H4 (cell line): Measurements from ENCODE around the gene CD28. TPM values are rescaled to one million over a fixed set of nuclear protein-coding genes. Genes with fewer than 3 reads are reported as not detected.

ENCODE experiments used
- DNase-seq: peaks from one replicate; pipeline ENCODE4 v3.0.0-alpha.2; 2015; ENCODE audit warnings: low spot score
- total RNA-seq: library from RNA; depleted of rRNA; stranded (reverse); fragments of >200 nt; shearing (Covaris generic); gene quantifications from 2 replicates; pipeline ENCODE4 v1.2.3, GENCODE V29; 2014; rRNA removed

Gene CD28
- not detected in 2 replicates for total RNA-seq

GRCh38 chr2:203706403-203706802, at the start of gene CD28:
CD28 (plus strand) TSS chr2:203706639; CDS start chr2:203706697, 58 bp downstream.
- no peak for DNase-seq

- DNase-seq = no peak
Observed at GRCh38 chr2:203659331-203660049, 46.9 kb upstream of the CD28 start.

DNA sequence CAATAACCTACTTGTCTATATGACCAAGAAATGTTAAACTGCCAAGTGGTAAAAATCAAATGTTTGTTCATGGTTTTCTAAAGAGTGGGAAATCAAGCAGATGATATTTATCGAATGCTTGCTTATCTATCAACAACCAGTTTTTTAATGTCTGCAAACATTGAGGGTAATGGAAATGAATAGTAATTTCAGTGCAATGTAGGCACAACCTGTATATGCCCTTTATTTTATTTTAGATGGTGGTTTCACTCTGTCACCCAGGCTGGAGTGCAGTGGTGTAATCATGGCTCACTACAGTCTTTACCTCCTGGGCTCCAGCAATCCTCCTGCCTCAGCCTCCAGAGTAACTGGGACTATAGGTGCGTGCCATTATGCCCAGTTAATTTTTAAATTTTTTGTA, 46.0 kb upstream of the CD28 start:
- DNase-seq = no peak

GRCh38 chr2:203661279-203661908, 45.0 kb upstream of the CD28 start:
- DNase-seq = no peak

DNA sequence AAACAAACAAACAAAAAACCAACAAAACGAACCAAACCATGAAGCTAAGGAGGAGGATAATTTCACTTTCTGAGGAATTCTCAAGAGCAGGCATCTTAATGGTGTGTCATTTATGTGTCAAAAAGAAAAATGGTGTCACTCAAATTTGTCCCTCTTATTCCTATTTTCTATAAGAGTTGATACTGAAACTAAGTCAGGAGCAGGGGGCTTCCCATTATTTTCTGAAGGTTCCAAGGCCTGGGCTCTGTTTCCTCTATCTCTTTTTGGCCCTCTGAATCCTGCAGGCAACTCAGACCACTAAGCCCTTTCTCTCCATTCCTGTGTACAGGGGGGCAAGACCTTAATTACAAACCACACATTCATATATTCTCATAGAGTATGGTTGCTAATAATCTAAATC, 44.0 kb upstream of the CD28 start:
- no peak for DNase-seq

DNA sequence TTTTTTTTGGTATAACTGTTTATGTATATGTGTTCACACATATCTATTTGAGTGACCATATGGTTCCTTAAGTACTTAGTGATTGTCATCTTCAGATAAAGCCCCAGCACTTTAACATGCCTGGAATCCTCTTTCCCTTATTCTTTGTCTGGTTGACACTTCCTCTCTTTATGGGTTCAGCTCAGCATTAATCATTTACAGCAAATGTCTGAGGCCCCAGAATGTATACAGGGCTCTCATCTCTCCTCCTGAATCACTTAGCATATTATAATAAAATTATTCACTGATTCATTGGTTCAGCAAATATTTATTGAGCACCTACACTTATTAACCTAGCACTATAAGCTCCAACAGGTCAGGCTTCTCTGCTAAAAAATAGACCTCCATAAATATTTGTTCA, 43.5 kb upstream of the CD28 start:
- DNase-seq = no peak

DNA sequence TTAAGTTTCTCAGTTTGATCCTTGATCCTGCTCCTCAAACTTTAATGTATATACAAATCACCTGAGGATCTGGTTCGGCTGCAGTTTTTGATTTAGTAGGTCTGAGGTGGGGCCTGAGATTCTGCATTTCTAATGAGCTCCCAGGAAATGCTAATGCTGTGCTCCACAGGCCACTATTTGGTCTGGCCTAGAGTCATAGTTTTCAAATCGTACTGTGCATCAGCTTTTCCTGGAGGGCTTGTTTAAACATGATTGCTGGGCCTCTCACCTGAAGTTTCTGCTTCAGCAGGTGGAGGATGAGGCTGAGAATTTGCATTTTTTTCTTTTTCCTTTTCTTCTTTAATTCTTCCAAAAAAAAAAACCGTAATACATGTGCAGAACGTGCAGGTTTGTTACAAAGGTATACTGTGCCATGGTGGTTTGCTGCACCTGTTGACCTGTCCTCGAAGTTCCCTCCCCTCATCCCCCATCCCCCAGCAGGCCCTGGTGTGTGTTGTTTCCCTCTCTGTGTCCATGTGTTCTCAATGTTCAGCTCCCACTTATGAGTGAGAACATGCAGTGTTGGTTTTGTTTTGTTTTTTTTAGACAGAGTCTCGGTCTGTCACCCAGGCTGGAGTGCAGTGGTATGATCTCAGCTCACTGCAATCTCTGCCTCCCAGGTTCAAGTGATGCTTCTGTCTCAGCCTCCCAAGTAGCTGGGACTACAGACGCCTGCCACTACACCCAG, 42.2 kb upstream of the CD28 start:
- DNase-seq = no peak

DNA sequence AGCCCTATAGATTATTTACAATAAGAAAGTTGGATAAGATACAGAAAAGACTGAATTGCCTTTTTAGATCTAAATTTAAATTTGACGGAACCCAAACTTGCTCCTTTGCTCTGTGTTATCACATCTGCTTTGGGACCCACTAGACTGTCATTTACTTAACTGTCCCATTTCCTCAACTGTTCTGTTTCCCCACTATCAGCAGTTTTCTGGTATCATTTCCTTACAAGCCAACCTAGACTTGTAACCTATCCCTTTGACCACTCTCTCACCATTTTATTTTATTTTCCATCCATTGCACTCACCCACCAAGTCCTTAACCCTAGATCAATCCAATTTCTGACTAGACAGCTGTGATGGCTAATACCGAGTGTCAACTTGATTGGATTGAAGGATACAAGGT, 38.6 kb upstream of the CD28 start:
- no peak for DNase-seq

GRCh38 chr2:203669820-203670219, 36.6 kb upstream of the CD28 start:
- peak; percentile 75 for DNase-seq

DNA sequence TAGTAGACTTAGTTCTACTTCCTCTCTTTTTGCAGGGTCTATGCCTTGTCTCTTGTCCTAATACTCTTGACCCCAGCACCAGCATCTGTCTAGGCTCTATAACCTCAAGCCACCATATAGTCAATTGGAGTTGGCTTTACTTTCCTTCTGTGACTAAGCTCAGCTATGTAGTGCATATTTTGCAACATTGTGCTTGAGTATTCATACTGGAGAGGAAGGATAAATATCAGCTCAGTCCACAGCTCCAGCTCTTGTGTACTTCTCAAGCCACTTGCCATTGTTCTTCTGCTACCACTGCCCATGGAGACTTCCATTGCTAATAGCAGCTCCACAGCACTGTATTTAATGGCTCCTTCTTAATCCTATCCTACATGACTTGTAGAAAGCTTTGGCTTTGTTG, 35.5 kb upstream of the CD28 start:
- no peak for DNase-seq

DNA sequence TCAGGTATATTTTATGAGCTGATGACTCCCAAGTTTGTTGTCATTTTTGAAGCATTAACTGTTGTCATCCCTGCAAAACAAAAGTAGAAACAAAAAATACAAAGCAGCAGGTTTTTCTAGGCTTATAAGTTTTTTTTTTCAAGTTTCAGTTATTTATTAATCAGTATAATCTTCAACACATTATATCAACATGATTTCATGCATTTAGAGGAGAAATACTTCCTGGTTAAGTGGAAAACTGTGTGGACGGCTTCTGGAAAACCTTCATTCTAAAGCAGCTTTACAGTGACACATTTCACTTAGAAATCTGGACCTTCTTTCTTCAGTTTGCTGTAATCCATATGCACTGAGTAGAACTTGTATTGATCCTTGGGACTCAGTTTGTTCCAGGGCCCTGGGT, 34.6 kb upstream of the CD28 start:
- no peak for DNase-seq

DNA sequence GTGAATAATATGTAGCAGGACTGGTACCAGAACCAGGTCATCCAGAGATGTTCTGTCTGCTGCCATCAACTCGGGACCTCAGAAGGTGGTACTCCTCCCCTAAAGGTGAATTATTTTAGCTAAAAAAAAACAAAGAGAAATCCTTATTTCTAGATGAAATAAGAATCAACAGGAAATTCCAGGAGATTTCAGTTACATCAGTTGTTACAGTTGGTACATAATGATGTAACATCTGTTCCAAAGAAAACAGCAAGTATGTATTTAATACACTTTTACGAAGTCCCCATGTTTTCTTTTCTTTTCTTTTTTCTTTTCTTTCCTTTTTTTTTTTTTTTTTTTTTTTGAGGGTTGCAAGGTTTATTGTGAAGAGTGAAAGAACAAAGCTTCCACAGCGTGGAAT, 33.6 kb upstream of the CD28 start:
- no peak for DNase-seq

DNA sequence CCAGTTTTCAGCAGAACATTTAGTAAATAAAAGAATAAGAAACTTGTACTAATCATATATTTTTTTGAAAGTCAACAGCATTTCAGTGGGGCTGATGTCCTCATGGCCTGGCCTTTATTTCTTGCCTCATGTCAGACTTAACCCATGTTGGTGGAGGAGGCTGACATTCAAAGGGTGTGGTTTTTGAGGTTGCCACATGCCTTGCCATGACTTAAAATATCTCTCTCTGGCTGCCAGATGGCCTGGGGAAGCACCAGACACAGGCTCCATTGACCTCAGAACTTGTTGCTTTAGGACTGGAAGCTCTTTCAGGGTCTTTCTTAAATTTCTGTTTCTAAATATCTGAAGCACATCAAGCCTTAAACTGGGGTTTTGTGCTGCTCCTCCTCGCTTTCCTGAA, 32.5 kb upstream of the CD28 start:
- peak; percentile 47 for DNase-seq

- no peak for DNase-seq
Observed at GRCh38 chr2:203675086-203675485, 31.4 kb upstream of the CD28 start.

- no peak for DNase-seq
Observed at GRCh38 chr2:203678971-203679370, 27.5 kb upstream of the CD28 start.

GRCh38 chr2:203679401-203679800, 27.0 kb upstream of the CD28 start:
- DNase-seq = no peak

- DNase-seq = no peak
Observed at GRCh38 chr2:203681978-203682377, 24.5 kb upstream of the CD28 start.

GRCh38 chr2:203682688-203683130, 23.7 kb upstream of the CD28 start:
- peak; percentile 35 for DNase-seq

GRCh38 chr2:203683421-203683820, 23.0 kb upstream of the CD28 start:
- no peak for DNase-seq

- peak; percentile 25 for DNase-seq
Observed at GRCh38 chr2:203683932-203684556, 22.4 kb upstream of the CD28 start.

- peak; percentile 89 for DNase-seq
Observed at GRCh38 chr2:203685081-203685621, 21.3 kb upstream of the CD28 start.

DNA sequence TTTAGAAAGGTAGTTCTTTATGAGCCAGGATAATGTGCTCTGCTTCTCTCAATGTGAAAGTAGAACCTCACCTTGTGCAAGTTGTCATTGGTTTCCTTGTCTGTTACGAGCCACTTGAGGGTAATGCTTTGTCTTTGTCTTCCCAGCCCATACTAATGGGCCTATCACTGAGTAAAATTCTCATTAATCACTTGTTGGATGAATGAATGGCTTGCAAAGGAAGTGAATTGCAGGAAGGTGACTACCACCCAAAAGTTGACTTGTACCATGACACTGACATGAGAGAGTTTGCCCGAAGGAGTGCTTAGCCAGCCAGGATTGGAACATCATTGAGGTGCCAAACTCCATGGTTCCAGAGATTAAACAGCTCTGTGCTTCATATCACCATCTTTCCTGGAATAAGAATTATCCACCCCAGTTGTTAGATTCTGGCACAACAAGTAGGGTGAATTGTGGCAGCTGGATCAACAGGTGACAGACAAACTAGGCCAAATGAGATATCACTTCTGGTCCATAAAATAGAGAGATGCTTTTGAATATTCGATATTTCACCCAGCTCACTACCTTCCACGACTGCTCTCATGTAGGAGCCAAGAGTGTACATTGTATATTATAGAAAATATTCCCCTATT, 20.5 kb upstream of the CD28 start:
- no peak for DNase-seq
